Activated effector memory CD4-positive, alpha-beta T cell treated with anti-CD3 and anti-CD28 coated beads, Interleukin-2, amount 50 U/mL, for 16 hours (primary cell): ENCODE measurements around the gene CCL19.
"Not testable (repeated sequence)": the region's sequence is repeated elsewhere in the genome, so short reads cannot be mapped to it uniquely, and the experiment has no call there.

ENCODE experiments used
- DNase-seq: peaks from one replicate; pipeline ENCODE4 v3.0.0-alpha.2; 2020

Gene CCL19

DNA sequence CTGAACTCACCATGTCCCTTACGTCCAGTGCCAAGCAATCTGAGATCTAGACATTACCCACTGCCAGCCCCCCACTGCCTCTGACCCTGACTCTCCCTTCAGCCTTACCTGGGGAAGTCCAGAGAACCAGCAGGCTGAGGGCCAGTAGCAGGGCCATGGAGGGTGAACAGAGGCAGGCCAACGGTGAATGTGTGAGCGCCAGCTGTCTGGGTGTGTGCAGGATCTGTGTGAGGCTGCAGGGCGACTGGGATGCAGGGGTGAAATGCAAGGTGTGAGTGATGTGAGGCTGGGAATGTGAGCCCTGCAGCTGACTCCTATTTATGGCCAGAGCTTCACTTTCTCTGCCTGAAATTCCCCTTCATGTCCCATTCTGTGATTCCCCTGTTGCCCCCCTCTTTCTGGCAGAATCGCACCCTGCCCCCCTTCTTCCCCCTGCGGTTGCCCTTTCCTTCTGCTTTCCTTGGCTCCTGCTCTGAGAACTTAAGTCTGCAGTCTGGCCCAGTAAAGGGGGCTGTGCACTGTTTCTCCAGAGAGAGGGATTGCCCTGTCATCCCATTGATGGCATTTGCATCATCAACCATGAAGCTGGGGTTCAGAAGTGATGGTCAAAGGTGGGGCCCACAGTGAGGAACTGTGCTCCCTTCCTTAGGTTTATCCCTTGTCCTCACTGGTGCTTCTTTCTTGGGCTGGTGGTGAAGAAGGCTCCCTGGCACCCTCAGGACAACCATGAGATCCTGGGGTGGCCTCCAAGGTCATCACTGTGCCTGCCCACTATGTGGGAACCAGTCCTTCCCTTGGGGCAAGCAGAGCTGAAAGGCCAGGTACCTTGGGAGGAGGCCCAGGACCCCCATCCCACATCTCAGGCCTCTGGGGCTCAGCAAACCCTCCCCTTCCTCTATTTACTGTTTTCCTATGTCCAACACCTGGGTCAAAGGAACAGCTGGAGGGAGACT lies at the start of gene CCL19:
CCL19 (minus strand) TSS at position 294 of the 953 bp plus-strand sequence; CDS start at position 157, 137 bp downstream.
- DNase-seq = no peak

GRCh38 chr9:34740176-34740575 lies 49.1 kb upstream of the CCL19 start:
- DNase-seq = not testable (repeated sequence)

DNA sequence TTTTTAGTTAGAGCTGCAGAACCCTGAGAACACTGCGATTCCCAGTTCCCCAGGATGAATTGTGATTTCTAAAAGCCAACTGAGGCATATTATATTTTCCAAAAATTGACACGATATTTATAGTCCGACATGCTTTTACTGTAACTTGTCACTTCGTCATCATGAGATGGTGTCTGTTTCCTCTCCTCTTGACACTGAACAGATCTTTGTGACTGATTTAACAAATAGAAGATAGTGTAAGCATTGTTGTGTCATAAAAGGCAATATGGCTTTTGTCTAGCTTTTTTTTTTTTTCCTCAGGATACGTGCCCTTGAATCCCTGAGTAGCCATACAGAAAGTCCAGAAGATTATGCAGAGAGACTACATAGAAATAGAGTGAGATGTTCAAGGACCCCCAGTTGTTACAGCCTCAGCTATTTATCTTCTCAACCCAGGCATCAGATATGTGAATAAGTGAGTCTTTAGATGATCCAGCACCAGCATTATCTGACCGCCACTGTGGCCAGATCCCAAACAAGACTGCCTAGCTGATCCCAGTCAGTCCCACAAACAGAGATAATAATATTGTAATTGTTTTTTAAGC lies 46.7 kb upstream of the CCL19 start:
- DNase-seq = no peak

- DNase-seq = no peak
These were observed 43.6 kb upstream of the CCL19 start for GRCh38 chr9:34734720-34735119.

- DNase-seq = no peak
These were observed 41.8 kb upstream of the CCL19 start for GRCh38 chr9:34732886-34733285.

GRCh38 chr9:34732478-34732877 lies 41.4 kb upstream of the CCL19 start:
- no peak for DNase-seq

DNA sequence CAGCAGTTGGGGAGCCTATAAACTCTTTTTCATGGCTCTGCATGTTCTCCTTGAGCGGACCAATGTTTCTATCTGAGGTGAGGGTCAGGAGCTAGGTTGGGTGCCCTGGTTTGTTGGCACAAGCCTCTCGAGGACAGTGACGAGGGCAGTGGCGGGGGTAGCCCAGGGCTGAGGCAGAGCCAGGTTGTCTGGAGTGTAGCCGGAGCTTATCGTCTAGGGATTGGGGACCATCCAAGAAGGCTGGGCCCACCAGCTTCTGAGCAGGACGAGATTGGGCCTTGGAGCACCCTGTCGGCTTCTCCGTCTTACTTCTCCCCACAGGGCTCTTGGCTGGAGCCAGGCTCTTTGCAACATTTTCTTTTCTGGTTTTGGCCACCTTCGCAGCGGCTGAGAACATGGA lies 32.1 kb upstream of the CCL19 start:
- no peak for DNase-seq

GRCh38 chr9:34719769-34720025 lies 28.6 kb upstream of the CCL19 start:
- not testable (repeated sequence) for DNase-seq

DNA sequence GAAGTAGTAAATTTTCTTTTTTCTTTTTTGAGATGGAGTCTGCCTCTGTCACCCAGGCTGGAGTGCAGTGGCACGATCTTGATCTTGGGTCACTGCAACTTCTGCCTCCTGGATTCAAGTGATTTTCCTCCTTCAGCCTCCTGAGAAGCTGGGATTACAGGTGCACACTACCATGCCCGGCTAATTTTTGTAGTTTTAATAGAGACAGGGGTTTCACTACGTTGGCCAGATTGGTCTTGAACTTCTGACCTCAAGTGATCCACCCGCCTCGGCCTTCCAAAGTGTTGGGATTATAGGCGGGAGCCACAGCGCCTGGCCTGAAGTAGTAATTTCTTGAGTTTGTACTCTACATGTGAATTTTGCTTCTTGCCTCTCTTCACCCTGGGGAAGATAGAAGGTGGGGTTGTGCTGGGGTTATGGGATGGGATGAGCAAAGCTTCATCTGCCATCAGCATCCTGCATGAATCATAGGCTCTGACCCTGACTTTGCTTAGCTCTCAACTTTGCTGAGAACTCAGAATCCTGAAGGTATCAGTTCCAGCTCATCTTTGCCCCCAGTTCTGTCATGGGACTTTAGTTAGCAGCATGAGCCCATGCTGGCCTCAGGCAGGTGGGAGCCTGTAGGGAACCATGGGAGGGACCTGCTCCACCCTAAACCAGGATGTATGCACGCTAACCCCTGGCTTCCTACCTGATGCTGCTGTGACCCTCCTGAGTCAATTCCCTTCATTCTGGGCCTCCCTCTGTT lies 28.1 kb upstream of the CCL19 start:
- no peak for DNase-seq

GRCh38 chr9:34717996-34718614 lies 27.0 kb upstream of the CCL19 start:
- no peak for DNase-seq

DNA sequence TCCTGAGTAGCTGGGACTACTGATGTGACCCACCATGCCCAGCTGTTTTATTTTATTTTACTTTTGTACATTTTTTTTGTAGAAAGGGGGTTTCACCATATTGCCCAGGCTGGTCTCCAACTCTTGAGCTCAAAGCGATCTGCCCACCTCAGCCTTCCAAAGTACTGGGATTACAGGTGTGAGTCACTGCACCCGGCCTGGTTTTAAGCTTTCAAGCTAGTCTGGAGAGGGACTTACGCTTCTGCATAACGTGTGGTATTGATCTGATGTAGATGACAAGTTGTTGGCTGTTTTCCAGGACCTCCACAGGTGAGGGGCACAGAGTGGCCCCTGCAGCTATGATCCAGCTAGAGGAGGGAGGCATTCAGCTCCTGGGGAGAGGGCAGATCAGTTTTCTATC lies 25.6 kb upstream of the CCL19 start:
- DNase-seq = no peak

DNA sequence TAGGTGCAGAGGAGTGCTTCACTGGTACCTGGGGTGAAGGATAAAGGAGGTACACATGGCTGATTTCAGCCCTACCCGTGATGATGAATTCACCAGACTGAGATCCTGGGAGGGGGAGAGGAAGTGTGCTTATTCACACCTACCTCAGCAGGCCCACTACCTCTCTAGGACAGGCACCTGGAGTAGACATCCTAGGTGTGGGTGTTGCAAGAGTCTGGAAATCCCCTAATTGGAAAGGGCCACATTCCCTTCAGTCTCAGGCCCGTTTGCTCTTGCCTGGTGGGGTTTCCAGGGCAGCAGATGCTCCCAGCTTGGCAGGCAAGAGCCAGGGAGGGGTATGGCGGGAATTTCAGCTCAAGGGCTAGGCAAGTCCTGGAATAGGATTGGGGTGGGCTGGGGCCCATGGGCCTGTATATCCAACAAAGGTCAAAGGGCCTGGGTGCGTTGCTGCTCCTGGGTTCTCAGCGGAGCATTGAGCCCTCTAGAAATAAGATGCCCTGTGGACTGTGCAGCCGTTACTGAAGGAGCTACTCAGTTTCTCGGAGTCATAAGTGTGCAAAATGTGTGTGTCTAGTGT lies 24.7 kb upstream of the CCL19 start:
- DNase-seq = no peak

DNA sequence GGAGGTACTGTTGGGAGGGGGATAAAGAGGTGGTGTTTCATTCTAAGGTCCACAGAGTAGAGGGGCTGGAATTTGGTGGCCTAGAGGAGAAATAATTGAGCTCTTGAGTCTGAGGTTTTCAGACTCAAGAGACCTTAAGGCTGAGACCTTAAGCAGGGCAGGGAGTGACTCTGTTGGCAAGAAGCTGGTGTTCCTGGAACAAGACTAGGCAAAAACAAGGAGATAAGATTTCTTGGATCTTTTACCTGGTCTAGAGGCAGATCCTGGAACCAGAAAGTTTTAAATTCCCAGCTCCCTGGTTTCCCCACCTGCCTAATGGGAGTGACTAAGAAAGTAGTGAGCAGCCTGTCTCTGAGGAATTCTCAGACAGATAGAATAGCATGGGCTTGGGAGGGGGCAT lies 22.9 kb upstream of the CCL19 start:
- DNase-seq = no peak

- DNase-seq = no peak
These were observed 21.1 kb upstream of the CCL19 start for GRCh38 chr9:34712140-34712539.

DNA sequence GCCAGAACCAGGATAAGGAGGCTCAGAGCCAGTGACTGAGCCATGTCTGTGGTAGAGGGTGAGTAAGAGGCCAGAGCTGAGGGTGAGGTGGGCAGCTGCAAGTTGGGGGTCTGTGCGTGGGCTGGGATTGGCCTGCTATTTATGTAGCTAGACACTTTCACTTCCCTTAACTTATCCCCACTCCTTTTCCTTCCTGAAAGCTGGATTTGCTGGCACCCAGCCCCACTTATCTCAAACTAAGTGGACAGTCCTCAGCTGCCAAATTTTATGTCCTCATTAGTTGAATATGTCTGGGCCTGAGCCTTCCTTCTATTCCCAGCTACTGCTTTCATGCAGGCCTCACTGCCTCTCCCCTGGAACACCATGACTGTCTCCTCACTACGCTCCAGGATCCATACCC lies 18.9 kb upstream of the CCL19 start, which contains the start of gene CCL21:
CCL21 (minus strand) TSS at position 114 of the 400 bp plus-strand sequence; CDS start at position 44, 70 bp downstream.
- no peak for DNase-seq

- DNase-seq = no peak
These were observed 18.3 kb upstream of the CCL19 start for GRCh38 chr9:34709196-34709978.

DNA sequence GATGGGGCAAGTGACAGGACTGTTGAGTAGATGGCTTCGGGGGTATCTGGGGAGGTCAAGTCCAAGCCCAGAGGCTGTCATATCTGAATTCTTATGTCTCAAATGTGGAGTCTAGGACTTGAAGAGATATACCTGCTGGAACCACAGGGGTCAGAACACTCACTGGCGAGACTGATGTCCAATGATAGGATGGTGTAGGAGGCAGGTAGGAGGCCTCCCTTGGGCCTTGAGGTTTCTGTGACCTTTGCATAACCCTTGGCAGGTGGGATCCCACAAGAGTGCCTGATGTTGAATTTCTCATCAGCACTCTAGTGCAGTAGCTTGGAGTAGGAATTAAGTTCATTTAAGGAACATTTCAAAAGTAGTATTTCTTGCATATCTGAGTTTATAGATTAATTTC lies 16.1 kb upstream of the CCL19 start:
- no peak for DNase-seq

DNA sequence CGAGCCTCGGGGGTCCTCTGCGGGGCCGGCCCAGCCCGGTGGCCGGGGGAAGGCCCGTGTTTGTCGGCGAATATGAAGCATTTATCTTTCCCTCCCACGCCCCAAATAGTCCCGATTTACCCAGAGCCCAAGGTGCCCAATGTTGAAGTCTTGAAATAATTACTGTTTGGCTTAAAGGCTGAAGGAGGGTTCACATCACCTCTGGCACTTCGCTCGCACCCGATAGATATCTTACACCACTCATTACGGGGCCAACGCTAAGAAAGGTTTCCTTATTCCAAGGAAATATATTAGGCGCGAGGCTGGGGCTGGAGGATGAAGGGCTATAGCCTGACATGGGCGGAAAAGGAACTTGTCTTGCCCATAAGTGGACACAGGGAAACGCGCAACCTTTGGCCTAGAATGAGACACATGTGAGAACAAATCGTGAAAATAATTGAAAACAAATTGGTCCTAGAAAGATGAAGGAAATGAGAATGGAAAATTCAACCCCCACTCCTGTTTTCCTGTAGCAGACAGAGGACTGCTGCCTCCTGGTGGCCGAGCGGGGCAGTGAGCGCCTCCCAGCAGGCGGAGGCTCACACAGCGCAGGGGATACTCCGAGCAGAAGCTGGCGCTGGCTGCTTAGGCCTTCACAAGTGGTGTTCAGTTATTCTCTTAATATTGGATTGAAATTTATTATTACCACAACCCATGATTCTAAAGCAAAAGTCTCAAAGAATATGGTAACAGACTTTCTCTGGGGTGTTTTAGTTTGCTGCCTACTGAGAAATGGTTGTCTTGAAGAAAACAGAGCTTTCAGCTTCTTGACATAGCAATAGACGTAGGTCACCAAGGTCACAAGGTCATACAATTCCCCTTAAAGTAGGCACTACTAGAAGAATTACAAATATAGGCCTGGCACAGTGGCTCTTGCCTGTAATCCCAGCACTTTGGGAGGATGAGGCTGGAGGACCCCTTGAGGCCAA lies 11.0 kb upstream of the CCL19 start:
- DNase-seq = peak; percentile 94

DNA sequence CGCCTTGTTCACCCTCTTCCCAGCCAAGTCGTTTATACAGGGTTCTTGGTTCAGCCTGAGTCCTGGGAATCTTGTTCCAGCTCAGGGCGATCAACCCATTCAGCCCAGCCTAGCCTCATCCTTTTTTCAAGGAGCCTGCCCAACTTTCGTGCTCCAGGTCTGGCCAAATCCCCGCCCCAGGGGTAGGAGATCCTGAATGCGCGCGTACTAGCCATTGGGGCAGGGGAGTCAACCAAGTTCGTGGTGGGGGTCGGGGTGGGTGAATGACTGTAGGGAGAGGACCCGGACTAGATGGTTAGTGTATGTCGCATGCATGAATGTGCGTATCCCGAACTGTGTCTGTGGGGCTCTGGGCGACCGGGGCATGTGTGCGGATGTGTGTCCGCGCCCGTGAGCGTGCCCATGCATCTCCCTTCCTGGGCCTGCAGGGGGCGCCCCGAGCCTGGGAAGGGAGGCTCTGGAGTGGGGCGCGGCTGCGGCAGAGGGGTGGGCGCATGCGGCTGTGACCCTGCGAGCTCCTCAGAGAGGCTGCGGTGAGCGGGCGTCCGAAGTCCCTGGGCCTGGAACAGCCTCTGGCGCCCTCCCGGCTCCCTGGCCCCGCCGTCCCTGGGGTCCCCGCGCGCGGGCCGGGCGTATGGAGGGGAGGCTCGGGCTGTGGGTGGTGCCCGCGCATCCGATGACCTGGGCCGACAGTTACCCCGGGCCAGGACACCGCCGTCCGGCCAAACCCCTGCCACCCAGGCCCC lies 10.1 kb upstream of the CCL19 start:
- peak; percentile 91 for DNase-seq

GRCh38 chr9:34694811-34695210 lies 3.7 kb upstream of the CCL19 start:
- no peak for DNase-seq
